Measurements from ENCODE around the gene COA4.

GRCh38 chr11:73913472-73913871 lies 36.8 kb upstream of the COA4 start:
- TF ChIP-seq CTCF (IDR thresholded peaks at IDR 0.05) (no peak), POLR2A (IDR thresholded peaks at IDR 0.05) (no peak)
